ENCODE data around the gene GLRX.

The GLRX gene

GRCh38 chr5:95780597-95780996 lies 41.9 kb downstream of the GLRX start:
- no peak for DNase-seq (ENCODE audit: low spot score)

- DNase-seq (ENCODE audit: low spot score): no peak
These were observed 42.9 kb downstream of the GLRX start for GRCh38 chr5:95779611-95780010.

GRCh38 chr5:95778713-95779436 lies 43.7 kb downstream of the GLRX start:
- DNase-seq (ENCODE audit: low spot score): no peak

GRCh38 chr5:95777441-95777840 lies 45.1 kb downstream of the GLRX start:
- no peak for DNase-seq (ENCODE audit: low spot score)

- DNase-seq (ENCODE audit: low spot score): no peak
These were observed 49.0 kb downstream of the GLRX start for GRCh38 chr5:95773335-95774059.

- no peak for DNase-seq (ENCODE audit: low spot score)
These were observed 50.6 kb downstream of the GLRX start for GRCh38 chr5:95771892-95772291.

GRCh38 chr5:95770830-95771708 lies 51.5 kb downstream of the GLRX start:
- no peak for DNase-seq (ENCODE audit: low spot score)

GRCh38 chr5:95768731-95769130 lies 53.8 kb downstream of the GLRX start:
- no peak for DNase-seq (ENCODE audit: low spot score)

GRCh38 chr5:95763941-95764340 lies 58.6 kb downstream of the GLRX start:
- DNase-seq (ENCODE audit: low spot score): no peak

Data from AG08396 (cell line).